Parathyroid adenoma (tissue), 2 donors: ENCODE data around the gene FSD1L.

Source experiments
- H2AFZ ChIP-seq: fragments of 300-600 bp; sonication (generic); one replicate; pipeline ENCODE4 v1.7.0; 2017; ENCODE audit warnings: antibody characterized with exemption, mild to moderate bottlenecking
- H3K27ac ChIP-seq: fragments of 300-600 bp; sonication (generic); one replicate; pipeline ENCODE4 v1.7.0; 2017
- H3K27me3 ChIP-seq: fragments of 300-600 bp; sonication (generic); one replicate; pipeline ENCODE4 v1.7.0; 2017; ENCODE audit warnings: low read length; ENCODE audit not compliant: control insufficient read depth, insufficient read depth
- H3K36me3 ChIP-seq: fragments of 300-600 bp; sonication (generic); one replicate; pipeline ENCODE4 v1.7.0; 2017; ENCODE audit warnings: low read length; ENCODE audit not compliant: control insufficient read depth, insufficient read depth
- H3K4me1 ChIP-seq: fragments of 300-600 bp; sonication (generic); one replicate; pipeline ENCODE4 v1.7.0; 2017; ENCODE audit warnings: control low read depth
- H3K4me2 ChIP-seq: fragments of 300-600 bp; sonication (generic); one replicate; pipeline ENCODE4 v1.7.0; 2017; ENCODE audit warnings: low read length
- H3K4me3 ChIP-seq: fragments of 300-600 bp; sonication (generic); one replicate; pipeline ENCODE4 v1.7.0; 2017; ENCODE audit warnings: low read depth, low read length
- H3K79me2 ChIP-seq: fragments of 300-600 bp; sonication (generic); one replicate; pipeline ENCODE4 v1.7.0; 2017; ENCODE audit warnings: control low read depth
- H3K9ac ChIP-seq: fragments of 300-600 bp; sonication (generic); one replicate; pipeline ENCODE4 v1.7.0; 2017; ENCODE audit warnings: mild to moderate bottlenecking
- H3K9me3 ChIP-seq: fragments of 300-600 bp; sonication (generic); one replicate; pipeline ENCODE4 v1.7.0; 2017; ENCODE audit warnings: low read length; ENCODE audit not compliant: control insufficient read depth
- TF ChIP-seq, protein P1 (sequence below): fragments of 300-600 bp; sonication (generic); IDR thresholded peaks from one replicate; pipeline ENCODE4 v1.7.0; 2017; ENCODE audit warnings: antibody characterized with exemption, mild to moderate bottlenecking
- donor health status: primary hyperparathyroidism.

The FSD1L gene

DNA sequence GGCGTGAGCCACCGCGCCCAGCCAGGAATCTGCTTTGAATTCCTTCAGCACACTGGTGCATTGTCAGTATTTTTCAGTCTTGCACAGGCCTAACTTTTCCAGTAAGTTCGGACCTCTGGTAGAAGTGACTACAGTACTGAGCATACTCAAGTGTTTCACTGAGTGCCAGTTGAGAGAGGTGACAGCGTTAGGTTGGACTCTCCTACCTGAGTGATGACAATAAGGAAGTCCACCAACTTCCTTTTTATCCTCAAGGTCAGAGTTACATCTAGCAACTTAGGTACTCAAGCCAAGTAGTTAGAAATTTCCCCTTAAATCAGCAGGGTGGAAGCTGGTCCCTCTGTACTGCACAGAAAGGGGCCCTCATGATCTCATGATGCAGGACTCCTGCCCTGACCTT lies 26.0 kb upstream of the FSD1L start:
- H3K79me2 ChIP-seq = no peaks in the 10 kb centered on the region
- no peaks in the 10 kb centered on the region for H3K4me1 ChIP-seq
- no peak overlapping the region for H3K4me2 ChIP-seq
- no peaks in the 10 kb centered on the region for H3K27me3 ChIP-seq
- no peaks in the 10 kb centered on the region for H3K36me3 ChIP-seq
- no peak overlapping the region for H3K9ac ChIP-seq
- H3K27ac ChIP-seq = no peak overlapping the region
- no peaks in the 10 kb centered on the region for H3K9me3 ChIP-seq
- TF ChIP-seq, protein P1, sequence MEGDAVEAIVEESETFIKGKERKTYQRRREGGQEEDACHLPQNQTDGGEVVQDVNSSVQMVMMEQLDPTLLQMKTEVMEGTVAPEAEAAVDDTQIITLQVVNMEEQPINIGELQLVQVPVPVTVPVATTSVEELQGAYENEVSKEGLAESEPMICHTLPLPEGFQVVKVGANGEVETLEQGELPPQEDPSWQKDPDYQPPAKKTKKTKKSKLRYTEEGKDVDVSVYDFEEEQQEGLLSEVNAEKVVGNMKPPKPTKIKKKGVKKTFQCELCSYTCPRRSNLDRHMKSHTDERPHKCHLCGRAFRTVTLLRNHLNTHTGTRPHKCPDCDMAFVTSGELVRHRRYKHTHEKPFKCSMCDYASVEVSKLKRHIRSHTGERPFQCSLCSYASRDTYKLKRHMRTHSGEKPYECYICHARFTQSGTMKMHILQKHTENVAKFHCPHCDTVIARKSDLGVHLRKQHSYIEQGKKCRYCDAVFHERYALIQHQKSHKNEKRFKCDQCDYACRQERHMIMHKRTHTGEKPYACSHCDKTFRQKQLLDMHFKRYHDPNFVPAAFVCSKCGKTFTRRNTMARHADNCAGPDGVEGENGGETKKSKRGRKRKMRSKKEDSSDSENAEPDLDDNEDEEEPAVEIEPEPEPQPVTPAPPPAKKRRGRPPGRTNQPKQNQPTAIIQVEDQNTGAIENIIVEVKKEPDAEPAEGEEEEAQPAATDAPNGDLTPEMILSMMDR = no peak
- no peak overlapping the region for H3K4me3 ChIP-seq
- no peak overlapping the region for H2AFZ ChIP-seq

DNA sequence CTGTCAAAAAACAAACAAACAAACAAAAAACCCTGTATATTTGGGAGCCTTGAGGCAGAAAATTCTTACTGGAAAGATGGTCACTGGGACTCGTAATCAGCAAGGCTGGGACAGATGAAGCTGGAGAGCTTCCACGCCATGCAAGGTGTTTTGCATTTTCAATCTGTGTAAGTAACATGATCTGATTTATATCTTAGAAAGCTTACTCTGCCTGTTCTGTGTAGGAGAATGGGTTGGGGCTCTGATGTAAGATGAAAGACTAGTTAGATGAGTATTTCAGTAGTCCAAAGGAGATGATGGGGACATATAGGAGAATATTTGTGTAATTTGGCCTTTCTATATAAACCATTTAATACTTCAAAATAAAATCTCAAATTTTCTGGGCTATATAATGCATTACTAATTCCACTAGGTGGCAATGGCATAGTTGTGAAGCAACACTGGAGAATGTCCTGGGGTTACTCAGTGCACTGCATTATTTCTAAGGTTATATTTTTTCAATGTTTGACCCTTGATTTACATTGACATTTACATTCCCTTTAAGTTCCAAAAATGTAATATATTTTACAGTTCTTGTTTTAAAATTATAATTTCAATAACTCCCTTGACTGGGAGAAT lies 21.9 kb upstream of the FSD1L start:
- Histone ChIP-seq H3K9ac (no peak overlapping the region), H3K4me3 (no peak overlapping the region), H3K9me3 (no peaks in the 10 kb centered on the region), H3K27me3 (no peaks in the 10 kb centered on the region), H3K4me2 (no peak overlapping the region), H3K79me2 (no peaks in the 10 kb centered on the region), H3K4me1 (no peaks in the 10 kb centered on the region), H3K27ac (no peak overlapping the region), H2AFZ (no peak overlapping the region), H3K36me3 (no peaks in the 10 kb centered on the region)
- TF ChIP-seq, protein P1 = peak; percentile 30

GRCh38 chr9:105426657-105427056 lies 21.2 kb upstream of the FSD1L start:
- Histone ChIP-seq H3K4me1 (no peaks in the 10 kb centered on the region), H3K9ac (no peak overlapping the region), H3K36me3 (no peaks in the 10 kb centered on the region), H3K4me2 (no peak overlapping the region), H3K79me2 (no peaks in the 10 kb centered on the region), H3K27ac (no peak overlapping the region), H3K4me3 (no peak overlapping the region), H3K9me3 (no peaks in the 10 kb centered on the region), H2AFZ (no peak overlapping the region), H3K27me3 (no peaks in the 10 kb centered on the region)
- TF ChIP-seq, protein P1 = no peak

- Histone ChIP-seq H3K27me3 (no peaks in the 10 kb centered on the region), H3K4me1 (no peaks in the 10 kb centered on the region), H3K9ac (no peak overlapping the region), H3K9me3 (no peaks in the 10 kb centered on the region), H2AFZ (no peak overlapping the region), H3K4me2 (no peak overlapping the region), H3K27ac (no peak overlapping the region), H3K4me3 (no peak overlapping the region), H3K36me3 (no peaks in the 10 kb centered on the region), H3K79me2 (no peaks in the 10 kb centered on the region)
- TF ChIP-seq, protein P1 = no peak
Measured at GRCh38 chr9:105431424-105432246, 16.2 kb upstream of the FSD1L start.
